C1 segment of cervical spinal cord (tissue), 14 donors: ENCODE results near the gene SERPINA5.
A peak's percentile ranks its signal among the peaks of the same experiment; 100 is the strongest.
"Not testable (repeated sequence)": the region's sequence is repeated elsewhere in the genome, so short reads cannot be mapped to it uniquely, and the experiment has no call there.

Experiments
- DNase-seq, 14 donors: peaks; one replicate each; lab custom pipeline; 2025; lab: John Stamatoyannopoulos, UW

Gene SERPINA5

GRCh38 chr14:94621358-94622134, 40.3 kb downstream of the SERPINA5 start:
- peak in 1 of 14 donors; percentile 27 for DNase-seq

GRCh38 chr14:94622653-94623421, 41.6 kb downstream of the SERPINA5 start:
- no peak for DNase-seq

- DNase-seq = no peak
These were observed 42.2 kb downstream of the SERPINA5 start for GRCh38 chr14:94623422-94623809.

- no peak for DNase-seq
These were observed 42.8 kb downstream of the SERPINA5 start for GRCh38 chr14:94623856-94624499.

GRCh38 chr14:94624537-94625352, 43.5 kb downstream of the SERPINA5 start:
- DNase-seq = no peak

- no peak for DNase-seq
These were observed 44.1 kb downstream of the SERPINA5 start for GRCh38 chr14:94625353-94625635.

- DNase-seq = no peak
These were observed 47.4 kb downstream of the SERPINA5 start for GRCh38 chr14:94628578-94628977.

GRCh38 chr14:94630396-94630795, 49.2 kb downstream of the SERPINA5 start:
- no peak for DNase-seq

- DNase-seq = no peak
These were observed 49.8 kb downstream of the SERPINA5 start for GRCh38 chr14:94631050-94631449.

- no peak for DNase-seq
These were observed 50.5 kb downstream of the SERPINA5 start for GRCh38 chr14:94631536-94632304.

- no peak for DNase-seq
These were observed 51.0 kb downstream of the SERPINA5 start for GRCh38 chr14:94632305-94632590.

- no peak for DNase-seq
These were observed 51.9 kb downstream of the SERPINA5 start for GRCh38 chr14:94633121-94633520.

GRCh38 chr14:94635154-94635553, 53.9 kb downstream of the SERPINA5 start:
- DNase-seq = no peak

- no peak for DNase-seq
These were observed 55.7 kb downstream of the SERPINA5 start for GRCh38 chr14:94636744-94637412.

GRCh38 chr14:94637814-94638213, 56.6 kb downstream of the SERPINA5 start:
- not testable (repeated sequence) for DNase-seq

- no peak for DNase-seq
These were observed 57.1 kb downstream of the SERPINA5 start for GRCh38 chr14:94638339-94638738.

- no peak for DNase-seq
These were observed 58.0 kb downstream of the SERPINA5 start for GRCh38 chr14:94638961-94639817.

- no peak for DNase-seq
These were observed 59.8 kb downstream of the SERPINA5 start for GRCh38 chr14:94640721-94641631.

GRCh38 chr14:94641632-94641955, 60.4 kb downstream of the SERPINA5 start:
- DNase-seq = no peak
